GM19455 (cell line): ENCODE data around the gene GDPGP1.

Experiments
- ATAC-seq: cut with Tn5 transposase; IDR thresholded peaks from one replicate; pipeline ENCODE4 v1.9.1; 2021; ENCODE audit not compliant: unreplicated experiment

The GDPGP1 gene

GRCh38 chr15:90294601-90295269 is 60.7 kb downstream of the GDPGP1 start:
- no peak for ATAC-seq

GRCh38 chr15:90295270-90295648 is 61.2 kb downstream of the GDPGP1 start:
- ATAC-seq, result no peak
